GM19238 (cell line): ENCODE measurements around the gene KRTAP29-1.
"Not testable (repeated sequence)": the region's sequence is repeated elsewhere in the genome, so short reads cannot be mapped to it uniquely, and the experiment has no call there.

ENCODE experiments used
- DNase-seq: peaks from one replicate; pipeline ENCODE4 v3.0.0; 2011; ENCODE audit warnings: low spot score; ENCODE audit not compliant: insufficient read length

KRTAP29-1 gene

GRCh38 chr17:41301204-41301790 is 1.4 kb downstream of the KRTAP29-1 start:
- no peak for DNase-seq

- DNase-seq, result no peak
These were observed 4.1 kb downstream of the KRTAP29-1 start for GRCh38 chr17:41298458-41299135.

GRCh38 chr17:41296846-41297245 is 5.8 kb downstream of the KRTAP29-1 start:
- no peak for DNase-seq

- no peak for DNase-seq
These were observed 8.6 kb downstream of the KRTAP29-1 start for GRCh38 chr17:41294016-41294415.

- DNase-seq, result no peak
These were observed 15.6 kb downstream of the KRTAP29-1 start for GRCh38 chr17:41287050-41287449.

GRCh38 chr17:41284546-41284945 is 18.1 kb downstream of the KRTAP29-1 start:
- DNase-seq, result no peak

- no peak for DNase-seq
These were observed 18.6 kb downstream of the KRTAP29-1 start for GRCh38 chr17:41284043-41284442.

GRCh38 chr17:41278176-41278955 is 24.3 kb downstream of the KRTAP29-1 start:
- DNase-seq, result no peak

- DNase-seq, result not testable (repeated sequence)
These were observed 26.9 kb downstream of the KRTAP29-1 start, which contains the start of gene KRTAP9-7 for GRCh38 chr17:41275648-41276190. Gene KRTAP9-7 (plus strand): TSS chr17:41275698. CDS start chr17:41275698, 0 bp downstream.

- DNase-seq, result no peak
These were observed 30.8 kb downstream of the KRTAP29-1 start for GRCh38 chr17:41271858-41272257.

- not testable (repeated sequence) for DNase-seq
These were observed 31.3 kb downstream of the KRTAP29-1 start for GRCh38 chr17:41271323-41271722.

- DNase-seq, result no peak
These were observed 34.9 kb downstream of the KRTAP29-1 start for GRCh38 chr17:41267711-41268110.

- DNase-seq, result no peak
These were observed 37.6 kb downstream of the KRTAP29-1 start, which contains the start of gene KRTAP9-6 for GRCh38 chr17:41265078-41265477. Gene KRTAP9-6 (plus strand): TSS chr17:41265378. CDS start chr17:41265378, 0 bp downstream.

GRCh38 chr17:41264599-41264998 is 38.1 kb downstream of the KRTAP29-1 start:
- DNase-seq, result no peak

GRCh38 chr17:41263212-41263611 is 39.4 kb downstream of the KRTAP29-1 start:
- no peak for DNase-seq

- DNase-seq, result no peak
These were observed 44.2 kb downstream of the KRTAP29-1 start for GRCh38 chr17:41258406-41258805.

- DNase-seq, result no peak
These were observed 46.4 kb downstream of the KRTAP29-1 start for GRCh38 chr17:41256291-41256685.

- DNase-seq, result not testable (repeated sequence)
These were observed 47.0 kb downstream of the KRTAP29-1 start, which contains the start of gene KRTAP9-9 for GRCh38 chr17:41255381-41256290. Gene KRTAP9-9 (plus strand): TSS chr17:41255384.

- no peak for DNase-seq
These were observed 47.8 kb downstream of the KRTAP29-1 start for GRCh38 chr17:41254861-41255260.
